ENCODE measurements around the gene C10orf71. TPM values are rescaled to one million over a fixed set of nuclear protein-coding genes. Genes with fewer than 3 reads are reported as not detected.
A peak's percentile ranks its signal among the peaks of the same experiment; 100 is the strongest.

Gene C10orf71
- total RNA-seq, 2 experiments from 2014 or later: not detected

DNA sequence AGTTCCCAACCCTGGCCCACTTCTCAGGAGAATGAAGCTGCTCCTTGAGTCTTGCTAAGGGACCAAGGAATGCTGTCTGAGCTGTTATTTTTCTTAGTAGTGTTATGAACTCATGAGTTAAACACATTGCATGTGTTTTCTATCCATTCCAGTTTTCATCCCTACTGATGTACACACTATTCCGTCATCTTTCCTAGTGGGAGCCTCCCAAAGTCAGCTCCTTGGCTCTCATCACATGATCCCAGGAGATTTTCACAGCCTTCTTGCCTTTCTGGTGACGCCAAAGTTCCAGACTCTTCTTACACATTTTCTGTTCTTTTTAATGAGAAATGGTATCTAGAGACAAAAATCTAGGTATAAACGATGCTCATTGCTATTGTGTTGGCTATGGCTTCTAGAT lies 8.4 kb upstream of the C10orf71 start:
- no peak overlapping the region for H3K4me3 Mint-ChIP-seq
- H3K4me1 Mint-ChIP-seq: peaks cover 14% of the 10 kb centered on the region
- ATAC-seq (ENCODE audit: low read depth): no peak
- DNase-seq: no peak
- no peaks in the 10 kb centered on the region for H3K9me3 Mint-ChIP-seq
- peaks cover 43% of the 10 kb centered on the region for H3K27me3 Mint-ChIP-seq
- H3K27ac Mint-ChIP-seq: no peak overlapping the region
- POLR2A ChIA-PET: no interaction called here
- H3K36me3 Mint-ChIP-seq: no peaks in the 10 kb centered on the region

DNA sequence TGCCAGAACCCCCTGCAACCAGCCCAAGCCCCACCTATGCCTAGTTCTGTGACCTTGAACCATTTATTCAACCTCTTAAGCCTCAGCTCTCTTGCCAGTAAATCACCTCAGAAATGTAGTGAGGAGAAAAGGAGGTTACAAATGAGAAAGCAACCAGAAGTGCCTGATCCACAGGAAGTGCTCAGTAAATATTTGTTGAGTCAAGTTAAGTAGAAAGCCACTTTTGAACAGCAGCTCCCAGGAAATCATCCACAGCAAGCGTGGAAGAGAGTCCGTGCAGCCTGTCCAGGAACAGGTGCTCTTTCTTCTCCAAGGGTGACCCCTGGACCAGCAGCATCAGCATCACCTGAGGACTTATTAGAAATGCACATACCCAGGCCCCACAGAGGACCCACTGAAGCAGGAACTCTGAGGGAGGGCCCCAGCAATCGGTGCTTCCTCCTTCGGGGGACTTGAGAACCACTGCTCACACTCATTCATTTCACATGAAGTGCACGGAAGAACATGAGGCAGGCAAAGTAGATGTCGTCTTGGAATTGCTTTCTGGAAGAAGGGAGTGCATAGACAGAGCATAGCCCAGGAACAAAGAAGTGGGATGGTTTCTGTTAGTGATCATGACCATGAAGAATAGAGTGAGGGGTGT lies 6.3 kb upstream of the C10orf71 start:
- Mint-ChIP-seq H3K36me3 (no peaks in the 10 kb centered on the region), H3K4me1 (peaks cover 19% of the 10 kb centered on the region)
- POLR2A ChIA-PET: no interaction called here

GRCh38 chr10:49293208-49293603 lies 5.8 kb upstream of the C10orf71 start:
- H3K9me3 Mint-ChIP-seq: no peaks in the 10 kb centered on the region
- DNase-seq (no peak), ATAC-seq (ENCODE audit: low read depth) (no peak)
- H3K4me1 Mint-ChIP-seq: peaks cover 19% of the 10 kb centered on the region
- H3K36me3 Mint-ChIP-seq: no peaks in the 10 kb centered on the region
- H3K27me3 Mint-ChIP-seq: peaks cover 37% of the 10 kb centered on the region
- POLR2A ChIA-PET: no interaction called here
- no peak overlapping the region for H3K27ac Mint-ChIP-seq
- no peak overlapping the region for H3K4me3 Mint-ChIP-seq

More for the DNA sequence above, 6.3 kb upstream of the C10orf71 start:
- Mint-ChIP-seq H3K4me3 (no peak overlapping the region), H3K9me3 (no peaks in the 10 kb centered on the region), H3K27me3 (peaks cover 36% of the 10 kb centered on the region), H3K27ac (no peak overlapping the region)
- ATAC-seq (ENCODE audit: low read depth) (no peak), DNase-seq (no peak)

DNA sequence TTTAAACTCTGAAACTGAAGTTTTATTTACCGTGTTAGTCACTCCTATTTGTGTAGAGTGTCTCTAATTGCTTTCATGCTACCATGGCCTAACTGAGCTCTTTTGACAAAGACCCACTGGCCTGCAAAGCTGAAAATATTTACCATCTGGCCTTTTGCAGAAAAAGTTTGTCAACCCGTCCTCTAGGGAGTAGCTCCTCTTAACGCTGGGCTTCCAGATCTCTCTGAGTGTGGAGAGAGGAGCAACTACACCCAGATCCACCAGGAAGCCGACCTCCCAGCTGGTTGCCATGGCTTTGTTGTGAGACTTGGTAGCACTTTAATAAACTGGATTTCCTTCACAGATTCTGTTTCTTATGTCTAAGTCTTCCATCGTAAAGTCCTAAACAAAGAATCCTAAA lies 4.2 kb upstream of the C10orf71 start:
- DNase-seq (no peak), ATAC-seq (ENCODE audit: low read depth) (no peak)
- Mint-ChIP-seq H3K9me3 (no peaks in the 10 kb centered on the region), H3K27ac (no peak overlapping the region), H3K4me3 (no peak overlapping the region), H3K36me3 (no peaks in the 10 kb centered on the region), H3K4me1 (peaks cover 19% of the 10 kb centered on the region), H3K27me3 (peaks cover 33% of the 10 kb centered on the region)
- POLR2A ChIA-PET: no interaction called here

DNA sequence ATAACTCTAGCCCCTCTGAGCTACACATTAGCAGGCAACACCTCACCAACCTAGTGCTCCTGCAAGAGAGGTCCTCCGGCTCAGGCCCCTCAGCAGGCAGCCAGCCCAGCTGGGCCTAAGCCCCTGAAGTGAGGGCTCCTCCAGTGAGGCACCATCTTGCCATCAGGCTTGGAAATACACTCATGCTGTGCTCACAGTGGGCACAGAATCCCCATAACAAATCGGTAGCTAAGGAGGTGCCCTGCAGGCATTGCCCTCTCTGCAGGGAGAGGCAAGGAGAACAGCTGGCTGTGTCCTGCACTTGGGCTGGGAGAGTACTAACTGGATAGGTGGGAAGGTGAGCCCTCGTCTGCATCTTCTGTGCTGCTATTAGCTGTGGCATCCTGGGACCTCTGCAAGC lies 3.7 kb upstream of the C10orf71 start:
- POLR2A ChIA-PET: no interaction called here
- DNase-seq (no peak), ATAC-seq (ENCODE audit: low read depth) (no peak)
- Mint-ChIP-seq H3K27ac (peak overlapping the region; percentile 5), H3K4me1 (peaks cover 17% of the 10 kb centered on the region), H3K9me3 (no peaks in the 10 kb centered on the region), H3K27me3 (peaks cover 28% of the 10 kb centered on the region), H3K36me3 (no peaks in the 10 kb centered on the region), H3K4me3 (no peak overlapping the region)

- no peaks in the 10 kb centered on the region for H3K36me3 Mint-ChIP-seq
- no peak overlapping the region for H3K27ac Mint-ChIP-seq
- no peak for ATAC-seq (ENCODE audit: low read depth)
- no peak overlapping the region for H3K4me3 Mint-ChIP-seq
- no peak for DNase-seq
- H3K9me3 Mint-ChIP-seq: no peaks in the 10 kb centered on the region
- peaks cover 16% of the 10 kb centered on the region for H3K4me1 Mint-ChIP-seq
- peaks cover 20% of the 10 kb centered on the region for H3K27me3 Mint-ChIP-seq
- POLR2A ChIA-PET: no interaction called here
Observed at GRCh38 chr10:49296382-49296781, 2.6 kb upstream of the C10orf71 start.

DNA sequence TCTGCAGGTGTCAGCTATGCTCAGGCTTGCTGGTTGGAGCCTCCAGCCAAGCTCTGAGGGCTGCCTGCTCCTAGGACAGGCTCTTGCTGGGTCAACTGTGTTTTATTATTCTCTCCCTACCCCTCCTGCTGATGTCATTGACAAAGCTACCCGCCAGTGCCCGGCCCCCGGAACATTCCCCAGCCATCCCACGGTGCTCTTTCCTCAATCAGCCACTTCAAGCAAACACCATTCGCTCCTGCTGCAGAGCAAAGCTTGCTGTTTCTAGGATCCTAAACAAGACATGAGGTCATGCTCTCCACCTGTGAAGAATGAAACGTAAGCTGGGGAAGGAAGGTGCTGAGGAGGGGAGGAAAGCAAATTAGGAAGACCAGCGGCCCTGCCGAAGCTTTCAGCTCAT lies 2.1 kb upstream of the C10orf71 start:
- DNase-seq (no peak), ATAC-seq (ENCODE audit: low read depth) (no peak)
- Mint-ChIP-seq H3K4me3 (no peak overlapping the region), H3K9me3 (no peaks in the 10 kb centered on the region), H3K27ac (no peak overlapping the region), H3K36me3 (no peaks in the 10 kb centered on the region), H3K27me3 (peaks cover 18% of the 10 kb centered on the region), H3K4me1 (peaks cover 16% of the 10 kb centered on the region)
- POLR2A ChIA-PET: no interaction called here

- POLR2A ChIA-PET: no interaction called here
- Mint-ChIP-seq H3K4me1 (peaks cover 9% of the 10 kb centered on the region), H3K4me3 (no peak overlapping the region), H3K9me3 (no peaks in the 10 kb centered on the region), H3K36me3 (no peaks in the 10 kb centered on the region), H3K27ac (no peak overlapping the region), H3K27me3 (peaks cover 12% of the 10 kb centered on the region)
- DNase-seq (no peak), ATAC-seq (ENCODE audit: low read depth) (no peak)
Observed at GRCh38 chr10:49297818-49298670, 926 bp upstream of the C10orf71 start.

- ATAC-seq (ENCODE audit: low read depth) (no peak), DNase-seq (no peak)
- H3K27ac Mint-ChIP-seq: no peak overlapping the region
- no peaks in the 10 kb centered on the region for H3K36me3 Mint-ChIP-seq
- no peak overlapping the region for H3K4me3 Mint-ChIP-seq
- peaks cover 13% of the 10 kb centered on the region for H3K27me3 Mint-ChIP-seq
- H3K4me1 Mint-ChIP-seq: peaks cover 8% of the 10 kb centered on the region
- POLR2A ChIA-PET: no interaction called here
- H3K9me3 Mint-ChIP-seq: no peaks in the 10 kb centered on the region
Observed at GRCh38 chr10:49298671-49298982, 343 bp upstream of the C10orf71 start.

DNA sequence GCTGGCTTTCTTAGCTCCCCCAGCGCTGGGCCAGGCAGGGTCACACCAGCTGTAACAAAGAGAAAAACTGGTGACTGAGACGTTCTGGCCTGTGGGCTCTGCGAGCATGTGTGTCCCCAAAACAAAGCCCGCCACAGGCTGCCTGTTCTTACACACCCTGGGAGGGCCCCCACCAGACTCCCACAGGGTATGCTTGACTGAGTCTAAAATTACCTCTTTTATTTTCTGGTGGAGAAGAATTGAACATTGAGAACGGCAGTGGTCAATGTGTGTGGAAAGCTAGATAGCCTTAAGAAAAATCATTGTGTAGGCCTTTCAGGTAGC lies 808 bp downstream of the C10orf71 start:
- ATAC-seq (ENCODE audit: low read depth): no peak

GRCh38 chr10:49300140-49300974 lies 1.4 kb downstream of the C10orf71 start:
- Mint-ChIP-seq H3K9me3 (no peaks in the 10 kb centered on the region), H3K4me3 (no peak overlapping the region), H3K27ac (no peak overlapping the region), H3K36me3 (no peaks in the 10 kb centered on the region), H3K27me3 (peaks cover 10% of the 10 kb centered on the region), H3K4me1 (peaks cover 7% of the 10 kb centered on the region)
- DNase-seq: no peak
- POLR2A ChIA-PET: no interaction called here
- no peak for ATAC-seq (ENCODE audit: low read depth)

More for the DNA sequence above, 808 bp downstream of the C10orf71 start:
- Mint-ChIP-seq H3K4me3 (no peak overlapping the region), H3K36me3 (no peaks in the 10 kb centered on the region), H3K4me1 (peaks cover 8% of the 10 kb centered on the region), H3K9me3 (no peaks in the 10 kb centered on the region), H3K27me3 (peaks cover 10% of the 10 kb centered on the region), H3K27ac (no peak overlapping the region)
- POLR2A ChIA-PET: no interaction called here
- DNase-seq: no peak

DNA sequence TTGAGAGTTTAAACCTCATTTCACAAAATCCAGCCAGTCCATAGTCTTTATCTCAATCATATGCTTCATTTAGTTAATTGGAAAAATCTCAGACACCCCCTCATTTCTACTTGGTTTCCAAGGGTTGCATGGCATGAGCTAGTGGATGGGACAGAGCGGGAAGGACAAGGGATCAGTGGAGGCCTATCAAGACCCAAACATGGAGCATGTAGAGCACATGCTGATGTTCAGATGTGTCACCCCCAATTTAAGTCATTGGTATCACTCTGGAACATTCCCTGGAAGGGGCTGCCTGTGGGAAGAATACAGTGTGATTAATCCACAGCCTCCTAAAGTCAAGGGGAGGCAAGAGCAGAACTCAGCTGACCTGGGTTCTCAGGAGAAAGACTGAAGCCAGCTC lies 2.3 kb downstream of the C10orf71 start:
- Mint-ChIP-seq H3K36me3 (no peaks in the 10 kb centered on the region), H3K27me3 (peaks cover 14% of the 10 kb centered on the region), H3K27ac (no peak overlapping the region), H3K9me3 (no peaks in the 10 kb centered on the region), H3K4me3 (no peak overlapping the region), H3K4me1 (no peaks in the 10 kb centered on the region)
- no peak for ATAC-seq (ENCODE audit: low read depth)
- DNase-seq: no peak
- POLR2A ChIA-PET: no interaction called here

DNA sequence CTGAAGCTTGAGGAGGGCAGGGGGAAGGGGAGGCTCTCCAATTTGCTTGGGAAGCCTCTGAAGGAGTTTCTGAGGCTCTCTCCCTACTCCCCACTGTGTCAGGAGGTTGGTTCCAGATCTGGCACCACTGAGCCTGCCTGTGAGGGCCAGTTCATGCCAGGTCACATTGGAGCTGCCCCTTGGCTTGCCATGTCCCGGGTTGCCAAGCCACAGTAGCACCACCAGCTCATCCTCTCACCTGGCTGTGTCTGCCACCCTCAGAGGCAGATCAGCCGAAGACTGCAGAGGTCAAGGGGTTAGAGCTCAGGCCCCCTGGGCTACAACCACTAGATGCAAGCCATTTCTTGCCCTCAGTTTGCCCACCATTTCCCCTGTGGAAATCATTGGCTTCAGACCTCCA lies 3.1 kb downstream of the C10orf71 start:
- Mint-ChIP-seq H3K27me3 (peaks cover 14% of the 10 kb centered on the region), H3K9me3 (no peaks in the 10 kb centered on the region), H3K27ac (no peak overlapping the region), H3K36me3 (no peaks in the 10 kb centered on the region), H3K4me3 (no peak overlapping the region), H3K4me1 (no peaks in the 10 kb centered on the region)
- DNase-seq (no peak), ATAC-seq (ENCODE audit: low read depth) (no peak)
- POLR2A ChIA-PET: no interaction called here

GRCh38 chr10:49303711-49304110 lies 4.7 kb downstream of the C10orf71 start:
- Mint-ChIP-seq H3K27ac (no peak overlapping the region), H3K4me3 (no peak overlapping the region), H3K36me3 (no peaks in the 10 kb centered on the region), H3K9me3 (no peaks in the 10 kb centered on the region), H3K27me3 (peaks cover 11% of the 10 kb centered on the region), H3K4me1 (peaks cover 9% of the 10 kb centered on the region)
- DNase-seq (no peak), ATAC-seq (ENCODE audit: low read depth) (no peak)
- POLR2A ChIA-PET: no interaction called here

All from activated naive CD8-positive, alpha-beta T cell treated with anti-CD3 and anti-CD28 coated beads, Interleukin-2, amount 10 ng/mL, durations not matched to agents 7 days and 5 days (primary cell).